HG03558 (cell line): Measurements from ENCODE around the gene ZNF532.
"Not testable (repeated sequence)": the region's sequence is repeated elsewhere in the genome, so short reads cannot be mapped to it uniquely, and the experiment has no call there.

Source experiments
- ATAC-seq: cut with Tn5 transposase; IDR thresholded peaks from one replicate; pipeline ENCODE4 v1.9.1; 2021; ENCODE audit warnings: moderate number of reproducible peaks; ENCODE audit not compliant: unreplicated experiment; ENCODE audit errors: extremely low read depth

ZNF532 gene

DNA sequence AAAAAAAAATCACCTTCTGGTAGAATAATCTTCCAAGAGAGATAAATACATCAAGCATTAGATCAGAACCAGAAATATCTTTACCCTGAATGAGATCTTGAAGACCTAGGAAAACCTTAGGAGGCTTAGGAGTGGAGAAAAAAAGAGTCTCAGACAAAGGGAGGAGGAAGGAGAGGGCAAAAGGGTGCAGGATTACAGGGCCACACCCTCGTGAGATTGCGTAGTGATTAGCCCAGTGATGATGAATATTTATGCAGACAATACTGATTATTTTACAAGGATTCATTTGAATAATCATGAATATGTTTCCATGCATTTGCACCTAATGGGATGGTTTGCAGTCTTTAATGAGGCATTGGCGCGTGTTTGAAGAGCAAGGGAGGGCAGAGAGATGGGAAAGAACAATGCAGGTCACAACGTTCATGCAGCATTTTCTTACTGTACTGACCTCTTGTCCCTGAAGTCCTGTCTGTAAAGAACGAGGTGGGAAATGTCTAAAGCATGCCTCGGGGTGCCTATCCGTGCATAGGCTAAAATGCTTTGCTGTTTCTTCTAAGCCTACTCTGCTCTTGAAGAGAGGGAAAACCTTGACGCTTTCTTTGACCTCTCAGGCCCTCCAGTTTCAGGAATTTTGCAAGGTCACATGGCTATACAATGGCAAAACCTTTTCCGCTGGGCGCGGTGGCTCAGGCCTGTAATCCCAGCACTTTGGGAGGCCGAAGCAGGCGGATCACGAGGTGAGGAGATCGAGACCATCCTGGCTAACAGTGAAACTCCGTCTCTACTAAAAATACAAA lies 18.6 kb upstream of the ZNF532 start:
- no peak for ATAC-seq

- no peak for ATAC-seq
These were observed 17.1 kb upstream of the ZNF532 start for GRCh38 chr18:58847383-58848071.

GRCh38 chr18:58848685-58849084 lies 16.0 kb upstream of the ZNF532 start:
- no peak for ATAC-seq

- no peak for ATAC-seq
These were observed 13.7 kb upstream of the ZNF532 start for GRCh38 chr18:58850786-58851469.

- no peak for ATAC-seq
These were observed 12.8 kb upstream of the ZNF532 start for GRCh38 chr18:58851856-58852255.

- ATAC-seq = no peak
These were observed 12.0 kb upstream of the ZNF532 start for GRCh38 chr18:58852629-58853028.

GRCh38 chr18:58853561-58853960 lies 11.1 kb upstream of the ZNF532 start:
- no peak for ATAC-seq

DNA sequence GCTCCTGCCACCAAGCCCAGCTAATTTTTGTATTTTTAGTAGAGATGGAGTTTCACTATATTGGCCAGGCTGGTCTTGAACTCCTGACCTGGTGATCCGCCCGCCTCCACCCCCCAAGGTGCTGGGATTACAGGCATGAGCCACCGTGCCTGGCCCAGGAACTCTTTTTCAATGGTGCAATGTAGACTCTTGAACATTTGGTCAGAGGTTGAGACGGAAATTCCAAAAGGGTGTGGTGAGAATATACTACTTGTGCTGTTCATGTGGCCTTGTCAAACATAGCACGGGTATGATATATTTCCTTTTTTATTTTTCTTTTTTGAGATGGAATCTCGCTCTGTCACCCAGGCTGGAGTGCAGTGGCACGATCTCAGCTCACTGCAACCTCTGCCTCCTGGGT lies 9.2 kb upstream of the ZNF532 start:
- ATAC-seq = not testable (repeated sequence)

DNA sequence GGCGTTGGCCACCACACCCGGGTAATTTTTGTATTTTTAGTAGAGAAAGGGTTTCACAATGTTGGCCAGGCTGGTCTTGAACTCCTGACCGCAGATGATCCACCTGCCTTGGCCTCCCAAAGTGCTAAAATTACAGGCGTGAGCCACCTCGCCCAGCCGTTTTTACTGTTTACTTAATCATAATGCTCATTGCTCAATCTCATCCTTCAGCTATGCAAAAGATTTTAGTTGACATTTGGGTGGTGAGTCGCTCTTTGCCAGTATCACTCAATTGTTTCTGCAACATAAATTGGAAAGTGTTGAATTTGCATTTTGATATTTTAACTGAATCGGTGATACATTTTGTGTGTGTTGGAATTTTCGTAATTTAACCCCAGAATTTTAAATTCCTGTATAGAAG lies 7.8 kb upstream of the ZNF532 start:
- no peak for ATAC-seq

DNA sequence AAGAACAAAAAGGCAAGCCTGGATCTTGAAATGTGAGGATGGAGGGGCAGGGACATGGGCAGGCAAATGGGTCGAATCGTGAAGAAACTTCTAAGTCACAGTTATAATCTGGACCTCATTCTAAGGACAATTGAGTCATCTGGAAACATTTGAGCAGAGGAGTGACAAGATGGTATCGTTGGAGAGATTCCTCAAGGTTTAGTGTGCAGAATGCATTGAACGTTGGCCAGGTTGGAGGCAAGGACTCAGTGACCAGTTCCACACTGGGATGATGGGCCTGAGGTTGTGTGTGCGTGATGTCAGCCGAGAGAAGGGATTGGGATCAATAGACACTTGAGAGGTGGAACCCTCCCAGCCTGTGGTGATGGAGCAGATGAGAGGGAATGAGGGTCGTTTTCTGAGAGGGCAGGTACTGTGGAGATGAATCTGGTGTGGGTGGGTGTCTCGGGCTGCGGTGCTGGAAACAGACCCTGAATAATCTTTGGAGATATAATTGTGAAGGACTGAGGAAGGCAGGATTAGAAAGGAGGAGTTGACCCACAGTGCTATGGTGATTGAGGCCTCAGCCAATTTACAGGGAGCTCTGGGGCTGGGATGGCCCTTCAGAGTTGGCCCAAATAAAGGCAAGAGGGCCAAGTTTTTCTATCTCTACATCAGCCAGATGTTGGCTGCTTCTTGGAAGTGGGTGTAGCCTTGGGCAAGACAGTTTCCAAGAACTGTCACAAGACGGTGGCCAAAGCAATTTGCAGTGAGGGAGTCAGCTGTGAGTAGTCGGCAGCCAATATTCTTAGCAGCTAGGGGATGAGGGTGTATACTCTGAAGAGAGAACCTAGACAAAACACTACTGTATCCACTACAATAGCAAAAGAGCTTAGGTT lies 5.8 kb upstream of the ZNF532 start:
- no peak for ATAC-seq

GRCh38 chr18:58859907-58860306 lies 4.8 kb upstream of the ZNF532 start:
- ATAC-seq = no peak

DNA sequence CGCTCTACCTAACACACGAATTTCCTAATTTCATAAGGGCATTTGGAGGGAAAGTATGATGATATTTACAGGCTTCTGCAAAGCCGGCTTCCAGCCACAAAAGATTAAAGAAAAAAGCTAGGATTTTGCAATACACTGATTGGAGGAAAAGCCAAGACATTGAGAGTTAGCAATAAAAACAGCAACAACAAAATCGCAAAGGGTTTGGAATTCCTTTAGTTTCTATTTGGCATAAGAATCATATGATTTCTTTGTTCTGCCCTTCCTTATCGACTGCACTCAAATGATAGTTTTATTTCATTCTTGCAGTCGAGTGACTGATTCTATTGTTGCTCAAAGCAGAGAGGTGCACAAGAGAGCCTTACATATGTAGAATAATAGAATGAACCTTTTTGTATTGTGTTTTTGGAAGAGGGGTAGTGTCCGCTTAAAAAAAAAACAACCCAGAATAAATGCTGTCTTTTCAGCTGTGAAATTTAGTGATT lies 3.9 kb upstream of the ZNF532 start:
- no peak for ATAC-seq

DNA sequence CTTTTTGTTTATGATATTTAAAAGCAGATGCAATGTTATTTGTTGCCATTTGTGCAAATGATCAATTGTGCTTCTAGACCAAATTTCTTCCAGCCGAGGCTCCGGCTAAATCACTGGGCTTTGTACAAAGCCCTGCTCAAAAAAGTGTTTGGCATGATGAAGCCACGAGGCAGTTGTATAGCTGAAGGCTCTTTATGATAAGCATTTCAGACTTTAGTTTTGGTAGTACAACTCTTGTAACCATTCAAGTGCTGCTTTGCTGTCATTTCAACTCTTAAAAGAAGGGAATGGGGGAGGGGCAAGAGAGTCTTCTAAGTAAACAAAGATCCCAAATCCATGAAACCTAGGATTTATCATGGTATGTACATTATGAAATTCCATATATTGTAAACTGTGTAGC lies 3.3 kb upstream of the ZNF532 start:
- ATAC-seq = no peak

DNA sequence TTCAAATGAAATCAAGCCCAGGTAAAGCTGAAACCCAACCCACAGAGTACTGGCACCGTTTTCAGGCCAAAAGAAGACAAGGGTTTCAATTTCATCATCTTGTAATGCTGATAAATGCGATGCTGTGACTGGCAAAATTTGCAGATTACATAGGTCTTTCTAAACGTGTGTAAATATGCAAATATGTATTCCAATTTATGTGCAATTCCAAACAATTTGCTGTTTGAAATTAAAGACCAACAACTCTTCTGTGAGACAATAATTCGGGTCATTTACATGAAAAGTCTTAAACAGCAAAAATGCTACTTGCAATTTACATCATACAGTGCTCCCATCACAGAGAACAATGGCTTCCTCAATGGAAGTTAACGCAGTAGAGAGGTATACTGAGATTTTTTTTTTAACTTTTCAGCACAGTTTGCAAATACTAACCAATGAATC lies 2.8 kb upstream of the ZNF532 start:
- ATAC-seq = no peak

DNA sequence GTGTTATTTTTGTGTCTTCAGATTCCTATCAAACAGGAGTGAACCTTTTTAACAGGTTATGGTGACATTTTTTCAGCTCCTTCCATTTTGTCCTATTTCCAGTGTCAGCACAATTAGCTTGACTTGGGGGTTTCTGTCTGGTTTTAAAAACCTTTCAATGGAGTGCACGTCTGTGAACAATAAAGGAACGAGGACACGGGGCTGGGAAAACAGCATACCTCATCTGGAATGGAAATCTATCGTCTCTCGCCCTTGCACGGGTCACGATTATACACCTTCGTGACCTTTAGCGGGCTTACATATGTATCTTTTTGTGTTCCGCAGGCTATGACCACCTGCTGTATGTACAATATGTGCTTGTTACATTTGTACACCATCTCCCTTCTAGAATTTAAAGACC lies 2.3 kb upstream of the ZNF532 start:
- ATAC-seq = no peak

DNA sequence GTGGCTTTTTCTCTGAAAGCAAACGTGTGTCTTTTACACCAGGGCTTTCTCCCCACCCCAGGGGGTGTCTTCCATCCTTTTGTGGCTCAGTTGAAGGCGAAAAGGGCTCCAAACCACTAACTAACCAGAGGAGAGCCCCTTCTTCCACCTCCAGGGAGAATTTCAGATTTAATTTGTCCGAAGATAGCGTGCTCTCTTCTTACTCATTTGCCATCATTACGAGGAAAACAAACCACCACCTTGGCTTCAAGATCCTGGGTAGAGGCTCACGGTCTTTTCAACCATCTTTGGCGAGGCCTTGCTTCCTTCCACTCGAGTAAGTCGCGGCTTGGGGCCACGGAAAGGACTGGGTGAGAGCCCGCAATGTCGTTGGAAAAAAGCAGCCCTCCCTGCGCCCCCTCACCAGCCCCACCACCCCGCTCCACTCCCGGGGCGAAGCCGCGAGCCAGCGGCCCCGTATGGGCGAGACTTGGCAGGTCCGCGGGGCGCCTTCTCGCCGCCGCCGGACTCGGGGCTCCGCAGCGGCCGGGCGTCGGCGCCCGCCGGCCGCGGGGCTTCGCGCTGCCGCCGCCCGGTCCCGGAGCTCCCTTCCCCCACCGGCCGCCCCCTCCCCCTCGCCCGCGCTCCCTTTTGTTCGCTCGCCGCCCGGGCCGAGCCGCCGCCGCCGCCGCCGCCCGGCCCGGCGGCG lies 1.7 kb upstream of the ZNF532 start:
- no peak for ATAC-seq

DNA sequence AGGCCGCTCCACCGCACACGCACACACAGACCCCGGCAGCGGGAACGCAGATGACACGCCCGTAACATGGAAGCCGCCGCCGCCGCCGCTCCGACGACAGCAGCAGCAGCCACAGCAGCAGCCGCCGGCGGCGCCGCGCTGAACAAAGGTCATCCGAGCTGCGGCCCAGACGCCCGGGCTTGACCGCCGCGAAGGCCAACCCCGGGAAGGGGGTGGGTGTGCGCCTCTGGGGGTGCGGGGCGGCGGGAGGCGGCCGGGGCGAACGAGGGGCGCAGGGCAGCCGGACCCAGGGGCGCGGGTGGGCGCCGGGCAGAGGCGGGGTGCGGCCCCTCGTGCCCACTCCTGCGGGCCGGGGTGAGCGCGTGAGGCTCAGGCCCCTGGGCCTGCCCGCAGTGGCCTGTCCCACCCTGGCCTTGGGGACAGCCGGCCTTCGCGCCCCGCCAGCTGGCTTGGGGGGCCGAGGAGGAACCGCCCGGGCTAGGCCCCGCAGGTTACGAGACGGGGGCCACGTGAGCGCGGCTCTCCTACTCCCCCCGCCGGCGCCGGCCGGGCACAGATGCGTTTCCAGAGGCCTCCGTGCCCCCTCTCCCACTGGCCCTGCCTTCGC lies 1.0 kb upstream of the ZNF532 start:
- ATAC-seq = no peak

DNA sequence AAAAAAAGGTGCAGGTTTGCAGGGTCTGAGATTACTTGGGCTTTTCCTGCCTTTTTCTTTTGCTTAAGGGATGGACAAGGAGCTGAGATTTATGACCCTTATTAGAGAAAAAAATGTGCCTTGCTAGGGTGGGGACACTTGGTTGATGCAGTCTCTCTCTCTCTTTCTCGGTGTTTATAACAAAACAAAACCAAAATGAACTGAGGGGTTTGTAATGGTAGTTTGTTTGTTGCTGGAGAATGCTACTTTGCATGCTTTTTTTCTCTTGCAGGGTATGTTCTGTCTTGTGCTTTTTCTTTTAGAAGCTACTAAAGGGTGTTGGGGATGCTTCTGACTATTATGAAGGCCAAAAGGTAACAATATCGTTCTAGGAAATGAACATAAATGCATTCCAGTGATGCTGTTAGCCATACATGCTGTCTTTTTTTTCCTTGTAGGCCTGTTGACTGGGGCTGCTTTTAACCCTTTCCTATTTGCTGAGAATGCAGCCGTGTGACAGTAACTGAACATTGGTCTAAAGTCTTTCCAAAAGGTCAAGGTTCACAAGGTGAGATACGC lies 435 bp downstream of the ZNF532 start:
- no peak for ATAC-seq

GRCh38 chr18:58865701-58866065 lies 1.0 kb downstream of the ZNF532 start:
- ATAC-seq = no peak
